HCT116 (cell line): ENCODE measurements around the gene FEZF2. TPM values are rescaled to one million over a fixed set of nuclear protein-coding genes. Genes with fewer than 3 reads are reported as not detected.

Experiments used
- ATAC-seq: fragments of 200-7000 bp; cut with Tn5 transposase; 2 replicates; pipeline ENCODE4 v1.9.1; 2020; ENCODE audit warnings: mild to moderate bottlenecking, moderate library complexity
- BruUV-seq: library from RNA; stranded (reverse); fragments of 400-500 nt; replicated peaks from 2 replicates; lab custom pipeline; 2021; lab: Mats Ljungman, UMichigan
- CTCF ChIA-PET: fragments of 300-600 bp; sonication (Branson Sonifier 250); formaldehyde crosslinking; loops from one replicate; lab custom pipeline; 2021; ENCODE audit warnings: antibody characterized with exemption; lab: Charles Lee
- POLR2A ChIA-PET: fragments of 300-600, 350-600 bp; sonication (Branson Sonifier 250); formaldehyde crosslinking; loops from one replicate; lab custom pipeline; 2021; ENCODE audit warnings: antibody characterized with exemption; lab: Charles Lee
- RAD21 ChIA-PET, 2 experiments: fragments of 300-600 bp; sonication (Branson Sonifier 250); formaldehyde crosslinking; loops; one replicate each; lab custom pipeline; 2023; ENCODE audit warnings: low total read pairs in 2 of 2; ENCODE audit not compliant: uncharacterized antibody in 2 of 2, unreplicated experiment in 2 of 2, low non-redundant PET in 1 of 2; lab: Charles Lee
- DNase-seq: peaks from one replicate; pipeline ENCODE4 v3.0.0-alpha.2; 2010; ENCODE audit warnings: low read depth, low spot score
- H2AFZ ChIP-seq: fragments of 200-600 bp; shearing (Covaris generic), sonication (generic); 2 replicates; pipeline ENCODE4 v1.6.1; 2017; ENCODE audit warnings: low read depth, mixed run types, mixed read lengths, antibody characterized with exemption, low read length; ENCODE audit not compliant: poor library complexity, severe bottlenecking
- H3K27ac ChIP-seq: 2 replicates; pipeline ENCODE4 v1.5.1; 2012; ENCODE audit warnings: low read depth, low read length
- H3K27me3 ChIP-seq: fragments of 200-600 bp; sonication (generic); 2 replicates; pipeline ENCODE4 v1.6.1; 2016; ENCODE audit warnings: mixed run types, low read length, mixed read lengths; ENCODE audit not compliant: insufficient read depth
- H3K36me3 ChIP-seq, 2 experiments: fragments of 200-500 bp in 1 of 2; fragments of 200-600 bp in 1 of 2; sonication (Bioruptor generic) in 1 of 2; sonication (generic) in 1 of 2; 2 replicates each; pipeline versions ENCODE4 v1.5.1 to v1.6.1; 2014 to 2016; ENCODE audit warnings: low read length in 2 of 2, inconsistent platforms in 1 of 2, mixed read lengths in 1 of 2, mixed run types in 1 of 2; ENCODE audit not compliant: insufficient read depth in 2 of 2, control insufficient read depth in 1 of 2
- H3K4me1 ChIP-seq, 2 experiments: fragments of 200-600 bp in 1 of 2; sonication (generic) in 1 of 2; 2 replicates each; pipeline versions ENCODE4 v1.5.1 to v1.6.1; 2012 to 2017; ENCODE audit warnings: low read length in 2 of 2, inconsistent platforms in 1 of 2, mild to moderate bottlenecking in 1 of 2, mixed read lengths in 1 of 2, mixed run types in 1 of 2, moderate library complexity in 1 of 2; ENCODE audit not compliant: insufficient read depth in 2 of 2, control insufficient read depth in 1 of 2
- H3K4me2 ChIP-seq: fragments of 200-600 bp; sonication (generic); 2 replicates; pipeline ENCODE4 v1.6.1; 2017; ENCODE audit warnings: mixed run types, low read length, mixed read lengths
- H3K4me3 ChIP-seq, 2 experiments: fragments of 200-600 bp in 1 of 2; sonication (generic) in 1 of 2; replicated peaks in 1 of 2; 2 replicates each; pipeline ENCODE4 v1.5.1; 2011 to 2016; ENCODE audit warnings: low read length in 2 of 2, control low read depth in 1 of 2, low read depth in 1 of 2, mild to moderate bottlenecking in 1 of 2, mixed read lengths in 1 of 2, mixed run types in 1 of 2
- H3K79me2 ChIP-seq: fragments of 200-600 bp; sonication (generic); 2 replicates; pipeline ENCODE4 v1.6.1; 2017; ENCODE audit warnings: mild to moderate bottlenecking, mixed run types, low read length, moderate library complexity, mixed read lengths; ENCODE audit not compliant: insufficient read depth
- H3K9ac ChIP-seq: fragments of 200-600 bp; sonication (generic); 2 replicates; pipeline ENCODE4 v1.6.1; 2016; ENCODE audit warnings: low read length, mixed read lengths
- H3K9me2 ChIP-seq: fragments of 200-600 bp; sonication (generic), shearing (Covaris generic); 2 replicates; pipeline ENCODE4 v1.6.1; 2017; ENCODE audit warnings: mixed run types, mild to moderate bottlenecking, moderate library complexity; ENCODE audit not compliant: insufficient read depth
- H3K9me3 ChIP-seq, 2 experiments: fragments of 200-500 bp in 1 of 2; fragments of 200-600 bp in 1 of 2; sonication (Bioruptor generic) in 1 of 2; sonication (generic) in 1 of 2; 2 replicates each; pipeline ENCODE4 v1.6.1; 2014 to 2017; ENCODE audit warnings: low read length in 2 of 2, mixed read lengths in 2 of 2, inconsistent platforms in 1 of 2, low read depth in 1 of 2, mild to moderate bottlenecking in 1 of 2, mixed run types in 1 of 2, moderate library complexity in 1 of 2; ENCODE audit not compliant: control insufficient read depth in 1 of 2, insufficient read depth in 1 of 2
- H4K20me1 ChIP-seq: fragments of 200-600 bp; sonication (generic), shearing (Covaris generic); 2 replicates; pipeline ENCODE4 v1.6.1; 2017; ENCODE audit warnings: mixed run types, mild to moderate bottlenecking, moderate library complexity; ENCODE audit not compliant: insufficient read depth
- CEBPB ChIP-seq: IDR thresholded peaks from 2 replicates; pipeline ENCODE4 v1.6.1; 2012; ENCODE audit warnings: low read depth
- EGR1 ChIP-seq: IDR thresholded peaks from 2 replicates; pipeline ENCODE4 v1.6.1; 2012; ENCODE audit warnings: low read depth
- ELF1 ChIP-seq: IDR thresholded peaks from 2 replicates; pipeline ENCODE4 v1.6.1; 2012; ENCODE audit warnings: low read depth, borderline replicate concordance
- EZH2 ChIP-seq: fragments of 200-600 bp; sonication (generic); IDR thresholded peaks from 2 replicates; pipeline ENCODE4 v1.6.1; 2017; ENCODE audit warnings: antibody characterized with exemption, mixed run types
- FOSL1 ChIP-seq: IDR thresholded peaks from 2 replicates; pipeline ENCODE4 v1.6.1; 2012; ENCODE audit warnings: low read depth
- JUND ChIP-seq: IDR thresholded peaks from 2 replicates; pipeline ENCODE4 v1.6.1; 2012
- POLR2A ChIP-seq: IDR thresholded peaks from 2 replicates; pipeline ENCODE4 v1.7.0; 2011; ENCODE audit warnings: borderline replicate concordance; ENCODE audit not compliant: insufficient read depth, insufficient read length; ENCODE audit errors: extremely low read depth
- POLR2AphosphoS5 ChIP-seq: IDR thresholded peaks from 2 replicates; pipeline ENCODE4 v1.6.1; 2011; ENCODE audit warnings: mild to moderate bottlenecking, low read depth, low read length, moderate library complexity
- RAD21 ChIP-seq: IDR thresholded peaks from 2 replicates; pipeline ENCODE4 v1.6.1; 2012; ENCODE audit warnings: low read depth, mild to moderate bottlenecking
- SIN3A ChIP-seq: IDR thresholded peaks from 2 replicates; pipeline ENCODE4 v1.6.1; 2012; ENCODE audit warnings: low read depth
- SP1 ChIP-seq: IDR thresholded peaks from 2 replicates; pipeline ENCODE4 v1.6.1; 2012; ENCODE audit warnings: low read depth
- YY1 ChIP-seq: IDR thresholded peaks from 2 replicates; pipeline ENCODE4 v1.6.1; 2011; ENCODE audit warnings: low read length, low read depth, moderate library complexity, mild to moderate bottlenecking; ENCODE audit not compliant: insufficient replicate concordance; ENCODE audit errors: extremely low read depth
- ZNF274 ChIP-seq: fragments of 200-500 bp; sonication (Bioruptor generic); IDR thresholded peaks from 2 replicates; pipeline ENCODE4 v1.6.1; 2014; ENCODE audit warnings: mild to moderate bottlenecking, low read depth, low read length, inconsistent platforms
- intact Hi-C: fragments of 100-400 bp; cut with micrococcal nuclease; formaldehyde crosslinking; loops from 2 replicates; pipeline ENCODE4 v1.10.0; 2022
- total RNA-seq: library from RNA; stranded (reverse); gene quantifications from one replicate; pipeline ENCODE4 v1.2.1, GENCODE V29; 2021; ENCODE audit not compliant: unreplicated experiment
- TF ChIP-seq, protein P1 (sequence below): IDR thresholded peaks from 2 replicates; pipeline ENCODE4 v1.6.1; 2012
- TF ChIP-seq, protein P2 (sequence below), 3 experiments: fragments of 200-600 bp in 1 of 3; sonication (generic) in 1 of 3; IDR thresholded peaks in 2 of 3; conservative IDR thresholded peaks in 1 of 3; 2 replicates each; pipeline ENCODE4 v1.5.1; 2012 to 2017; ENCODE audit warnings: low read depth in 2 of 3, low read length in 2 of 3, antibody characterized with exemption in 1 of 3, borderline replicate concordance in 1 of 3, control low read depth in 1 of 3, mild to moderate bottlenecking in 1 of 3, mixed read lengths in 1 of 3, mixed run types in 1 of 3, moderate library complexity in 1 of 3; ENCODE audit not compliant: insufficient read depth in 1 of 3
- TF ChIP-seq, protein P3 (sequence below): IDR thresholded peaks from 2 replicates; pipeline ENCODE4 v1.6.1; 2012
- TF ChIP-seq, protein P4 (sequence below): IDR thresholded peaks from 2 replicates; pipeline ENCODE4 v1.6.1; 2012; ENCODE audit warnings: low read depth
- TF ChIP-seq, protein P5 (sequence below): IDR thresholded peaks from 2 replicates; pipeline ENCODE4 v1.6.1; 2011; ENCODE audit warnings: mild to moderate bottlenecking, low read length, moderate library complexity; ENCODE audit not compliant: insufficient replicate concordance; ENCODE audit errors: extremely low read depth

The FEZF2 gene
- total RNA-seq, 1 experiment from 2014 or later = not detected

DNA sequence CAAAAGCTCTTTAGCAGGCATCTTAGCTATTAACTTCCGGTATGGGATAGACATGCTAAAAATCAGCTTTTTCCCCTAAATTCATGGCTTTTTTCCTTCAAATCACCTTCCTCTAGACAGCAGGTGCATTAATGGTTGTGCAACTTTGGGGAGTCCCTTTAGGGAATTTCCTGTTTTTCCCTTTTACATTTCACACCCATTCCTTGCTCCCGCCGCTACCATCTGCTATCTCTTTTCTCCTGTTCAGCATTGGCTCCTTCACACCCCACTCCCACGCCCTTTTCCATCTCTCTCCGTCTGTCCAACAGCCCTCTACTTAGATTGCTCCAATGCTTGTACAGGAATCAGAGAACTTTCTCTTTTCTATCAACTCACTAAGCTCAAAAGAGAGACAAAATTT, 43.4 kb downstream of the FEZF2 start:
- peaks cover 39% of the 10 kb centered on the region for H3K27me3 ChIP-seq
- ChIA-PET RAD21 (interaction anchor here in 1 of 2 experiments (0.5 kb wide), 1 partner anchor 62 kb away, joined by 3 read pairs; no protein-coding TSS in a partner anchor), POLR2A (no interaction called here)
- ATAC-seq (no peak), DNase-seq (no peak)
- no peaks in the 10 kb centered on the region for H3K36me3 ChIP-seq
- H3K79me2 ChIP-seq = no peaks in the 10 kb centered on the region
- H3K9me3 ChIP-seq = no peaks in the 10 kb centered on the region
- no peak overlapping the region for H3K27ac ChIP-seq
- intact Hi-C loops = no loop called here
- no peak overlapping the region for H2AFZ ChIP-seq
- no peaks in the 10 kb centered on the region for H3K9me2 ChIP-seq
- H3K4me3 ChIP-seq = no peak overlapping the region
- no peaks in the 10 kb centered on the region for H4K20me1 ChIP-seq
- TF ChIP-seq, protein P1, sequence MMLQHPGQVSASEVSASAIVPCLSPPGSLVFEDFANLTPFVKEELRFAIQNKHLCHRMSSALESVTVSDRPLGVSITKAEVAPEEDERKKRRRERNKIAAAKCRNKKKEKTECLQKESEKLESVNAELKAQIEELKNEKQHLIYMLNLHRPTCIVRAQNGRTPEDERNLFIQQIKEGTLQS = no peak
- TF ChIP-seq SIN3A = no peak
- no peak for TF ChIP-seq EGR1
- TF ChIP-seq RAD21 = no peak
- TF ChIP-seq YY1 = no peak
- no peak for TF ChIP-seq FOSL1
- TF ChIP-seq EZH2 = no peak
- TF ChIP-seq, protein P2, sequence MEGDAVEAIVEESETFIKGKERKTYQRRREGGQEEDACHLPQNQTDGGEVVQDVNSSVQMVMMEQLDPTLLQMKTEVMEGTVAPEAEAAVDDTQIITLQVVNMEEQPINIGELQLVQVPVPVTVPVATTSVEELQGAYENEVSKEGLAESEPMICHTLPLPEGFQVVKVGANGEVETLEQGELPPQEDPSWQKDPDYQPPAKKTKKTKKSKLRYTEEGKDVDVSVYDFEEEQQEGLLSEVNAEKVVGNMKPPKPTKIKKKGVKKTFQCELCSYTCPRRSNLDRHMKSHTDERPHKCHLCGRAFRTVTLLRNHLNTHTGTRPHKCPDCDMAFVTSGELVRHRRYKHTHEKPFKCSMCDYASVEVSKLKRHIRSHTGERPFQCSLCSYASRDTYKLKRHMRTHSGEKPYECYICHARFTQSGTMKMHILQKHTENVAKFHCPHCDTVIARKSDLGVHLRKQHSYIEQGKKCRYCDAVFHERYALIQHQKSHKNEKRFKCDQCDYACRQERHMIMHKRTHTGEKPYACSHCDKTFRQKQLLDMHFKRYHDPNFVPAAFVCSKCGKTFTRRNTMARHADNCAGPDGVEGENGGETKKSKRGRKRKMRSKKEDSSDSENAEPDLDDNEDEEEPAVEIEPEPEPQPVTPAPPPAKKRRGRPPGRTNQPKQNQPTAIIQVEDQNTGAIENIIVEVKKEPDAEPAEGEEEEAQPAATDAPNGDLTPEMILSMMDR (IDR thresholded peaks at IDR 0.05 in 2 of 3, conservative IDR thresholded peaks at IDR 0.05 in 1 of 3; ENCODE audit: borderline replicate concordance in 1 of 3, insufficient read depth in 1 of 3, low read depth in 2 of 3, low read length in 2 of 3) = no peak
- TF ChIP-seq ZNF274 = no peak
- no peak for TF ChIP-seq POLR2A
- TF ChIP-seq CEBPB = no peak
- no peak for TF ChIP-seq ELF1
- no peak for TF ChIP-seq SP1
- TF ChIP-seq POLR2AphosphoS5 = no peak
- TF ChIP-seq, protein P3, sequence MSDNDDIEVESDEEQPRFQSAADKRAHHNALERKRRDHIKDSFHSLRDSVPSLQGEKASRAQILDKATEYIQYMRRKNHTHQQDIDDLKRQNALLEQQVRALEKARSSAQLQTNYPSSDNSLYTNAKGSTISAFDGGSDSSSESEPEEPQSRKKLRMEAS = no peak
- TF ChIP-seq, protein P4, sequence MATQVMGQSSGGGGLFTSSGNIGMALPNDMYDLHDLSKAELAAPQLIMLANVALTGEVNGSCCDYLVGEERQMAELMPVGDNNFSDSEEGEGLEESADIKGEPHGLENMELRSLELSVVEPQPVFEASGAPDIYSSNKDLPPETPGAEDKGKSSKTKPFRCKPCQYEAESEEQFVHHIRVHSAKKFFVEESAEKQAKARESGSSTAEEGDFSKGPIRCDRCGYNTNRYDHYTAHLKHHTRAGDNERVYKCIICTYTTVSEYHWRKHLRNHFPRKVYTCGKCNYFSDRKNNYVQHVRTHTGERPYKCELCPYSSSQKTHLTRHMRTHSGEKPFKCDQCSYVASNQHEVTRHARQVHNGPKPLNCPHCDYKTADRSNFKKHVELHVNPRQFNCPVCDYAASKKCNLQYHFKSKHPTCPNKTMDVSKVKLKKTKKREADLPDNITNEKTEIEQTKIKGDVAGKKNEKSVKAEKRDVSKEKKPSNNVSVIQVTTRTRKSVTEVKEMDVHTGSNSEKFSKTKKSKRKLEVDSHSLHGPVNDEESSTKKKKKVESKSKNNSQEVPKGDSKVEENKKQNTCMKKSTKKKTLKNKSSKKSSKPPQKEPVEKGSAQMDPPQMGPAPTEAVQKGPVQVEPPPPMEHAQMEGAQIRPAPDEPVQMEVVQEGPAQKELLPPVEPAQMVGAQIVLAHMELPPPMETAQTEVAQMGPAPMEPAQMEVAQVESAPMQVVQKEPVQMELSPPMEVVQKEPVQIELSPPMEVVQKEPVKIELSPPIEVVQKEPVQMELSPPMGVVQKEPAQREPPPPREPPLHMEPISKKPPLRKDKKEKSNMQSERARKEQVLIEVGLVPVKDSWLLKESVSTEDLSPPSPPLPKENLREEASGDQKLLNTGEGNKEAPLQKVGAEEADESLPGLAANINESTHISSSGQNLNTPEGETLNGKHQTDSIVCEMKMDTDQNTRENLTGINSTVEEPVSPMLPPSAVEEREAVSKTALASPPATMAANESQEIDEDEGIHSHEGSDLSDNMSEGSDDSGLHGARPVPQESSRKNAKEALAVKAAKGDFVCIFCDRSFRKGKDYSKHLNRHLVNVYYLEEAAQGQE = no peak
- TF ChIP-seq, protein P5, sequence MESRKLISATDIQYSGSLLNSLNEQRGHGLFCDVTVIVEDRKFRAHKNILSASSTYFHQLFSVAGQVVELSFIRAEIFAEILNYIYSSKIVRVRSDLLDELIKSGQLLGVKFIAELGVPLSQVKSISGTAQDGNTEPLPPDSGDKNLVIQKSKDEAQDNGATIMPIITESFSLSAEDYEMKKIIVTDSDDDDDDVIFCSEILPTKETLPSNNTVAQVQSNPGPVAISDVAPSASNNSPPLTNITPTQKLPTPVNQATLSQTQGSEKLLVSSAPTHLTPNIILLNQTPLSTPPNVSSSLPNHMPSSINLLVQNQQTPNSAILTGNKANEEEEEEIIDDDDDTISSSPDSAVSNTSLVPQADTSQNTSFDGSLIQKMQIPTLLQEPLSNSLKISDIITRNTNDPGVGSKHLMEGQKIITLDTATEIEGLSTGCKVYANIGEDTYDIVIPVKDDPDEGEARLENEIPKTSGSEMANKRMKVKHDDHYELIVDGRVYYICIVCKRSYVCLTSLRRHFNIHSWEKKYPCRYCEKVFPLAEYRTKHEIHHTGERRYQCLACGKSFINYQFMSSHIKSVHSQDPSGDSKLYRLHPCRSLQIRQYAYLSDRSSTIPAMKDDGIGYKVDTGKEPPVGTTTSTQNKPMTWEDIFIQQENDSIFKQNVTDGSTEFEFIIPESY = no peak
- no peak for TF ChIP-seq JUND
- TF ChIP-seq, all 23 proteins: peak for 0
- CTCF ChIA-PET = interaction anchor here (1.2 kb wide), 1 partner anchor 230 kb away, joined by 4 read pairs; no protein-coding TSS in a partner anchor
- BruUV-seq = no TSS peak
- Histone ChIP-seq H3K9ac (no peak overlapping the region), H3K4me2 (no peak overlapping the region), H3K4me1 (no peaks in the 10 kb centered on the region)
